Esophagus muscularis mucosa (tissue), 4 donors: ENCODE results near the gene SSC5D.

Experiments used
- CTCF ChIP-seq, 3 experiments: fragments of 200-600 bp in 2 of 3; fragments of 450-650 bp in 1 of 3; sonication (generic) in 2 of 3; IDR thresholded peaks; one replicate each; pipeline ENCODE4 v1.5.1; 2017 to 2019; ENCODE audit warnings: antibody characterized with exemption in 3 of 3, mild to moderate bottlenecking in 2 of 3, moderate library complexity in 1 of 3
- EP300 ChIP-seq: sonication (generic); formaldehyde crosslinking; IDR thresholded peaks from one replicate; pipeline ENCODE4 v1.6.1; 2017; ENCODE audit warnings: antibody characterized with exemption
- POLR2A ChIP-seq: fragments of 450-650 bp; IDR thresholded peaks from one replicate; pipeline ENCODE4 v1.6.1; 2017; ENCODE audit warnings: antibody characterized with exemption, moderate library complexity, mild to moderate bottlenecking, low read depth
- POLR2AphosphoS5 ChIP-seq, 2 donors: sonication (generic); formaldehyde crosslinking; IDR thresholded peaks; one replicate each; pipeline ENCODE4 v1.6.1; 2017; ENCODE audit warnings: antibody characterized with exemption in 2 of 2

DNA sequence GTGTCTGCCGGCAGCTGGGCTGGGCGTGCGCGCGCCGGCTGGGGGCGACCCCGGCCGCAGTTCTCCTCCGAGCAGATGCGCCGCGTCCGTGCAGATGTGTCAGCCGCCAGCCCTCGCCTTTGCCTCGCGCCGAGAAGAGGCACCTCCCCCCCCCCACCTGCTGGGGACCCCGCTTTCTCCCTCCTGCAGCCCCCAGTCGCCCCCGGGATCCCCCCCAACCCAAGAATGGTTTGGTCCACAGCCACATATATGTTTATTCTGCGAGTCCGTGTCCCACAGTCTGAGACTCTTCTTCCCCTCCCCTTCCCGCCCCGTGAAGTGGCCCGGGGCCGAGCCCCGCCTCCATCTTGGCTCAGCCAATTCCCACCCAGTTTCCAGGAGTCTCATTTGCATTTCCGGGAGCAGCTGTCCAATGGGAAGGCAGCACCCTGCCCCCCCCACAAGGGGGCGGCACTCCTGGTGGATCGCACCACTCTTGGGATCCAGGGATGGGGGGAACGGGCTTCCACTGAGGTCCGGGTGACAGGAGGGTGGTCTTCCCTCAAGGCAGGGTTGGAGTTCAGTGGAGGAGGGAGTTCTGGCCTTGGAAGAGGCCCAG, 35.4 kb upstream of the SSC5D start:
- TF ChIP-seq CTCF (IDR thresholded peaks at IDR 0.05) (no peak), POLR2AphosphoS5 (IDR thresholded peaks at IDR 0.05) (peak in 1 of 2 donors; percentile 33), POLR2A (no peak), EP300 (no peak)
